Left renal cortex interstitium (tissue), 4 donors: ENCODE data around the gene ZNF484. TPM values are rescaled to one million over a fixed set of nuclear protein-coding genes. Genes with fewer than 3 reads are reported as not detected.
"Not testable (repeated sequence)": the region's sequence is repeated elsewhere in the genome, so short reads cannot be mapped to it uniquely, and the experiment has no call there.

ENCODE experiments used
- DNase-seq, 4 donors: peaks; one replicate each; pipeline ENCODE4 v3.0.0-alpha.2; 2013; ENCODE audit warnings: low read depth in 4 of 4, low spot score in 2 of 4, missing footprints in 1 of 4
- polyA plus RNA-seq, 4 donors: library from polyadenylated mRNA; unstranded; fragments of 120-200 nt; gene quantifications; one replicate each; pipeline ENCODE4 v1.2.1, GENCODE V29; 2013; ENCODE audit not compliant: insufficient read length in 4 of 4

Gene ZNF484
- 10 to 100 TPM in 3 of 4 donors, 1 to 10 TPM in 1; 8.0 to 10.5 (median 10.1) TPM for polyA plus RNA-seq

DNA sequence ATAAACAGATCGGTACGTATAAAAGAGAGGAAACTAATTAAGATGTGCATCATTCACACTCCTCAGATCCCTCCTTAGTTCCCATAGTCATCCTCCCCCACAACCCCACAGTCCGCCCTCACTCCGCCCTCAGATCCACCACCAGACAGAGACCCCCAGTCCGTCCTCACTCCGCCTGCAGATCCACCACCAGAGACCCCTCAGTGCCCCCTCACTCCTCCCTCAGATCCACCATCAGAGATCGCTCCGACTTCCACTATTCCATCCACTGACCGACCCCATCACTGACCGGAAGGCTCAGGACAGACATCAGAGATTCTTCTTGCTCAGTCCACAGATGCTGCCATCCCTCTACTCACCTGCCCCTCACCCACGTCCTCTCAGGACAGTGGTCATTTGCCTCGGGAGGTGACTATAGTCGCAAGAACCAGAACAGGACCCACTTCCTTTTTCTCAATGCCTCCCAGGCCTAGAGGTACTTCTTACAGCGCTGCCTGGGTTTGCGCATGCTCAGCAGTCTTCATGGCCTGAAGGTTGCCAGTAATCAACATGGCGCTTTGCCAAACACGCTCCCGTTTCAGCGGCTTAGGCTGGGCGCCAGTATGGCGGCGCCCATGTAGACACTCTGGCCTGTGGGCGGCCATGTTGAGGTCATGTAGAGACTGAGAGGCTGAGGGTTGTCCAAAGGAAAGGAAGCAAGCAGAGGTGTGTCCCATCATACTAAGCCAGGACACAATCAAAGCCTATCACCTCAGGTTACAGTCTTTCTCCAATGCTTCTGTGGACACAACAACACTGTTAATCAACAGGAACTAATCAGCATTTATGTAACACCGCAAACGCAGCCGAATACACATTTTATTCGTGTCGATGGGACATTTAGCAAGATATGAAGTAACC, at the start of gene ZNF484:
ZNF484 (minus strand) TSS at position 508 of the 900 bp plus-strand sequence. CDS start 3,009 bp downstream, outside the sequence.
- peak; percentile 93 to 97 (median 96) for DNase-seq

DNA sequence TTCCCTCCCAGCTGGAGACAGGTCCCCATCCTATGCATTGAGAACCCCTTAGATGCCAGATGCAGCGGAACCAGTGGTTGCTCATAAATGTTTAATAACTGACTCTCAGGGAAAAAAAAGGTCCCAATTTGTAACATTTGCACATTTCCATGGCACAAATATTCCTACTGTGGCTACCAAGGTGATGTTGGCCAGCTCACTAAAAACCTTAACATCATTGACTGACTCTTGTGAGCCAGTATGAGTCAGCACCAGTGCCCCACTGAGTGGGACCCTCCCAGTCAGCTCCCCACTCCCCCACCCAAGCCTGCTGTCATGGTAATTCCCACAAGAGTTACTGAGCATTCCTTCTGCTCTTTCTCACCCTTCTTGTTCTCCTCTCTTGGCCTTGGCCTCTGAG, 42.6 kb upstream of the ZNF484 start:
- DNase-seq = no peak

DNA sequence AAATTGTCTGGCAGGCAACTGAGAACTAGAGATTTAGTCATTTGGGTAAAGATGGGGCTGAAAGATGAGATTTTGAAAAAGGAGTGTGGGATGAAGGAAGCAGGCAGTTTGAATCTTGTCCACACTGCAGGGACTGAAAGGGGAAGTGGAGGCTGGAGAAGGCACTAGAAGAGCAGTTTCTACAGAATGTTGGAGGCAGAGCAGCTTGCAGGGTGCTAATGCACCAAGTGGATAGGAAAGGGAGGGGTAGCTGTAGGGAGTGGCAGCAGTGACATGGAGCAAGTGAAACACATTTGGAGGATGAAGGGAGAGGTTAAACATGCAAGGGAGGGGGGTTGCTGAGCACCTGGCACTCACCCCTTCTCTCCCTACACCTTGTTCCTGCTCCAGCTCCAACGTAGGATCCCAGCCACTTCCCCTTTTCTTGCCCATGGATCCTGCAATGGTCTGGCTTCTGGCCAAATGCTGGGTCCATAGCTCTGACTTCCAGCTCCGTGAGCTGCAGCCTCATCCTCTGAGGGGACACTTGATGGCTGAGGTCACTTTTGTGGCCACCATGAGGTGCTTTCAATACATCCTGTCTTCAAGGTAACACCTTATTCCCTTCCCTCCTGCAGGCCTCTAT, 39.5 kb upstream of the ZNF484 start:
- DNase-seq = no peak

DNA sequence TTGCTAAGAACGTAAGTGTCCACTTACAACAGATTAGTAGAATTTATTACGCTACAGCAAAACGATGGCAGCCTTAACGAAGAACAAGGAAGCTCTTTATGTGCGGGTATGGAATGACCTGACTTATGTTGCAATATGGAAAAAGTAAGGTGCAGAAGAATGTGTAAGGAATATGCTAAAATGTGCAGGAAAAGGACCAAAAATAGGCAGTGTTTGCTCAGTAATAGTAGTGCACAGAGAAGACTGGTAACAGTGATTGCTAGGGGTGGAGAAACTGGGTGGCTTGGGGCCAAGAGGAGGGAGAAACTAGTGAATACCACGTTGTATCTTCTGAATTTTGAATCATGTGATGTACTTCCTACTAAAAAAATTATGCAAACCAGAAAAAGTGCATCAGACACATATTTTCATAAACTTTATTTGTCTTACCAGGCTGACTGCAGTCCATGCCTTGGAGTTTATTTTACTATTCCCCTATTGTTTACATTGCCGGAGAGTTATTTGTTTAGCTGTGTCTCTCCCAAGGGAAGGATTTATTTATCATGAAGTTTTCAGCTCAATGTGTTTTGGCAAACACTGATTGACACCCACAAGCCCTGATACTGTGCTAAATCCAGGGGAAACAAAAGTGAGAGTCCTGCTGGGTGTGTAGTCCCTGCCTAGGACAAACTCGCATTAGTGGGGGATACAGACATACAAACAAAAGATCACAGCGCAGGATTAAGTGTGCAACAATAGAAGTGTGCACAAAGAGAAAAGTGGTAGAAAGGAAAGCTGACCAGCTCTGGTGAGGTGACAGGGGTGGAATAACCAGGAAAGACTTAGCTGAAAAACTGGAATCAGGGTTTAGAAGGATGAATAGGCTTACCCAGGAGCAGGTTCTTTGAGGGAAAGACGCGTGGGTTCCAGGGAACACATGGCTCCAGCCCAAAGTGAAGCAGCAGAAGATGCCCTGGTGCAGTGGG, 34.0 kb upstream of the ZNF484 start:
- DNase-seq = no peak

DNA sequence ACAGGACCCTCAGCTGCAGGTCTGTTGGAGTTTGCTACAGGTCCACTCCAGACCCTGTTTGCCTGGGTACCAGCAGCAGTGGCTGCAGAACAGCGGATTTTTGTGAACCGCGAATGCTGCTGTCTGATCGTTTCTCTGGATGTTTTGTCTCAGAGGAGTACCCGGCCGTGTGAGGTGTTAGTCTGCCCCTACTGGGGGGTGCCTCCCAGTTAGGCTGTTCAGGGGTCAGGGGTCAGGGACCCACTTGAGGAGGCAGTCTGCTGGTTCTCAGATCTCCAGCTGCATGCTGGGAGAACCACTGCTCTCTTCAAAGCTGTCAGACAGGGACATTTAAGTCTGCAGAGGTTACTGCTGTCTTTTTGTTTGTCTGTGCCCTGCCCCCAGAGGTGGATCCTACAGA, 27.3 kb upstream of the ZNF484 start:
- DNase-seq = not testable (repeated sequence)

DNA sequence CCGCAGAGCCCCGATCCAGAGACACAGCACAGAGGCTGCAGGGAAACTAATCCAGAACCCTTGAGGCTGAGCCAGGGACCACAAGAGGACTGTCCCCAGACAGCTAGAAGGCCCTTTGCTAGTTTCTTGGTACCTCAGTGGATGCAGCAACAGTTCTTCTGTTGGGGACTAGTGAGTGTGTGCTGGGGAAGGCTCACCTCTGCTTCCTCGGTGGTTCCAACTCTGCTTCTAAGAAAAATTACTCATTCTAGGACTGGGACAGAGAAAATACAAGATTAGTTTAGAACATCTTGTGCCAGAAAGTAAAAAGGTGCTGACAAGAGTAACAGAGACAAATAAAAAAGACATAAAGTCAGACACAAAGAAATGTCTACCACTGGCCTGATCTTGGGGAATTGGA, 19.5 kb upstream of the ZNF484 start:
- DNase-seq = no peak

DNA sequence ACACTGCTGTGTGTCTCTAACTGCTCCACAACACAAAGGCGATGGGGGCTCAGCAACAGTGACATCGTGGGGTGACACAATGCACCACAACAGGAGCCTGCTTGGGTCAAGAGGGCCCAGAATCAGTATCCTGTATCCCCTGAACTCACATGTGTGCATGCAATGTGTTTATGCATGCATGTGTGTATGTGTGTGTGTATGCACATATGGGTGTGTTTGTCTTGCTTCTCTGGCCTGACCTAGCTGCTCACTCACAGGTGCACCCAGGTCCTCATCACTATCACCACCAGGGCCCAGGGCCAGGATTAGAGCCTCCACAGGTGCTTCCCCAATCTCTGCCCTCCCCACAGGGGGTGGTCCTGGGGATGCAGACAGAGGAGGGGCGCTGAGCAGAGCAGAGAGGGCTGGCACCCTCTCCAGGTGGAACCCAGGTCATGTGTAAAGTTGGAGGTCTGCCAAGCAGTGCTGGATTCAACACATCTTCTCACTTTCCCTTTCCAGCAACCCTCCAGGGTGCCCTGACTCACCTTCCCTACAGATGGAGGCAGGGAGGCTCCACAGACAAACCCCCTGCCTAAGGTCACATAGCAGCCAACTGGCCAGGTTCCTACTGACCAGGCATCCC, 18.1 kb upstream of the ZNF484 start:
- DNase-seq = no peak

DNA sequence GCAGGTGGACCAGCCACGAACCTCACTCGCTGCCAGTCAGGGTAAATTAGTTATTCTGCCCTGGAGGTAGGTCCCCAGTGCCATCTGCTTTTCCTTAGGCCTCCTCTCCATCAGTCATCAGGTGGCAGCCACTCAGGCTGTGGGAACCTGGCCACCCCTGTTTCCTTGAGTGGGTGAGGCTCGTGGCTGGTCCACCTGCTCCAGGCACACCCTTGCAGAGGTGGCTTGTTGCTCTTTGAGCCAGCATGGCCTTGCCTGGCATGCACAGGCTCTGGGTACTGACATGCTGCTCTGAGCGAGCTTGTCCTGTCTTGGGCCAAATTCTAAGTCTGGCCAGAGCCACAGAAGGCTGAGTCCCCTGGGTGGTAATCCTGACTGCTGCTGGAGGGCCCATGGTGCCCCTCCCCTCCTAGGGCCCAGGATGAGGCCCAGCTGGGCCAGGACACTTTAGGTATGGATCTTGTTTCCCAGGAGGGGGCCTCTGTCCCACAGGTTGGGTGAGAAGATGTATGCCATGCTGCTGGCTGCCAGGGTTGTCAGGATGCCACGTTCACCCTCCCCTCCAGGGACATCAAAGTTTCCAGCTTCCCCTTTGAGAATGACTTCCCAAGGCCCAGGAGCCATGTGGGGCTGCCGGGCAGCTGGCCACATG, 17.0 kb upstream of the ZNF484 start:
- DNase-seq = no peak

DNA sequence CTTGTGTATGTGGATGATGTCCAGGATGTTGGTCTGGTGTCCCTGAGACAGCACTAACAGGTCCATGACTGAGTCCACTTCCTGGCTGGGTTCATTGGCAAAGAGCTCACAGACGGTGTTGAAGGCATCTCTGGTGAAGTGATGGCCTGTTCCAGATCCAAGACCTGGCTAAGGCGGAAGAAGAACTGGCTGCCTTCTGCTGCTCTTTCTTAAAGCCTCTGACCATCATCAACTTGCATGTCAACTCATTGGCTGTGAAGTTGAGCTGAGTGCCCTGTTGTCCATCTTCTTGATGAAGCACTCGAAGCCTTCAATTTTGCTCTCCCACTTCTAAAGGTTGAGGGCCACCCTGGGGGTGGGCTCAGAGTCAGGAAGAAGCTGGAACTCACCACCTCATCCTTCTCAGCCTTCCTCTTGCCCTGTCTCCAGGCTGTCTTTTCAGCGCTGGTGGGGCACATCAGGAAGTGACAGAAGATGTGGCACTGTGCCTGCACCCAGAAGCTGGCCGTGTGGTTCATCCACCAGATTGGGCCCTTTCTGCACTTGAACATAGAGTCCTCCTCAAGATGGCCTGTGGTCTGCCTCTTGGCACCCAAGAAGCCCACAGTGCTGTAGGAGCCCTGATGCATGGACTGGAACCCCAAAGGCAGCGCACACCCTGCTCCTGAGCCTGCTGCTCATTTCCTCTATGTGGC, 16.2 kb upstream of the ZNF484 start:
- DNase-seq = not testable (repeated sequence)

DNA sequence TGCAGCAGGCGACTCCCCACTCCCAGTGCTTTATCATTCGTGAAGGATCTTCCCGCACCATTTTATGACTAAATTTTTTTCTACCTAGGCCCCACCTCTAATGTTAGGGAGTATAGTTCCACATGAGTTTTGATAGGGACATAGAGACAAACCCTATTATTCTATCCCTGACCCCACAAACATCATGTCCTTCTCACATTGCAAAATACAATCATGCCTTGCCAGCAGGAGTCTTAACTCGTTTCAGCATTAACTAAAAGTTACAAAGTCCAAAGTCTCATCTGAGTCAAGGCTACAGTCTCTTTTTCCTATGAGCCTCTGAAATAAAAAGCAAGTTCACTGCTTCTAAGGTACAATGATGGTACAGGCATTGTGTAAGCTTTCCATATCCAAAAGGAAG, 14.4 kb upstream of the ZNF484 start:
- DNase-seq = not testable (repeated sequence)

DNA sequence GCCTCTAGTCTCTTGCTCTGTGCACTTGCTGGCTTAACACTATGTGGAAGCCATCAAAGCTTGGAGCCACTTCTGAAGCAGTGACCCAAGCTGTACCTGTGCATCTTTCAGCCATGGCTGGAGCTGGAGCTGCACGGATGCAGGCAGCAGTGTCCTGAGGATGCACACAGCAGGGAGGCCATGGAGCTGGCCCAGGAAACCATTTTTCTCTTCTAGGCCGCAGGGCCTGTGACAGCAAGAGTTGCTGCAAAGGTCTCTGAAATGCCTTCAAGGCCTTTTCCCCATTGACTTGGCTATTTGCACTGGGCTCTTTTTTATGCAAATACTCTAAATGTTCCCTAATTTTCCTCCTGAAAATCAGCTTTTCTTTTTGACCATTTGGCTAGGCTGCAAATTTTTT, 12.9 kb upstream of the ZNF484 start:
- DNase-seq = no peak

DNA sequence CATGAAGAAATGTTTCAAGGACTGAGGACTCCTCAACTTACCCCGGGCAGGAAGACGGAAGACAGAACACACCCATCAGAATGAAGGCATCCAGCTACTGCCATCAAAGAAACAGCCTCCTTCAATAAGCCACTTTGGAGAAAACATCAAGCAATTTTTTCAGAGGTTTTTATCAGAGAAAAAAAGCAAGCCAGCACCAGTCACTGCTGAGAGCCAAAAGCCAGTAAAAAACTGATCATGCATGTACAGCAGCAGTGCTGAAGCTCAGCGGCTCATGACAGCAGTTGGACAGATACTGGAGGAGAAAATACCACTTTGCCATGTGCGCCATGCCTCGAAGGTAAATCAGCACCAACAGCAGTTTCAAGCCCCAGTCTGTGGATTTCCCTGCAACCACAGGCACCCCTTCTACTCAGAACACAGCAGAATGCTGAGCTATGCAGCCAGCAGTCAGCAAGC, 10.1 kb upstream of the ZNF484 start:
- DNase-seq = peak in 1 of 4 donors; percentile 17

DNA sequence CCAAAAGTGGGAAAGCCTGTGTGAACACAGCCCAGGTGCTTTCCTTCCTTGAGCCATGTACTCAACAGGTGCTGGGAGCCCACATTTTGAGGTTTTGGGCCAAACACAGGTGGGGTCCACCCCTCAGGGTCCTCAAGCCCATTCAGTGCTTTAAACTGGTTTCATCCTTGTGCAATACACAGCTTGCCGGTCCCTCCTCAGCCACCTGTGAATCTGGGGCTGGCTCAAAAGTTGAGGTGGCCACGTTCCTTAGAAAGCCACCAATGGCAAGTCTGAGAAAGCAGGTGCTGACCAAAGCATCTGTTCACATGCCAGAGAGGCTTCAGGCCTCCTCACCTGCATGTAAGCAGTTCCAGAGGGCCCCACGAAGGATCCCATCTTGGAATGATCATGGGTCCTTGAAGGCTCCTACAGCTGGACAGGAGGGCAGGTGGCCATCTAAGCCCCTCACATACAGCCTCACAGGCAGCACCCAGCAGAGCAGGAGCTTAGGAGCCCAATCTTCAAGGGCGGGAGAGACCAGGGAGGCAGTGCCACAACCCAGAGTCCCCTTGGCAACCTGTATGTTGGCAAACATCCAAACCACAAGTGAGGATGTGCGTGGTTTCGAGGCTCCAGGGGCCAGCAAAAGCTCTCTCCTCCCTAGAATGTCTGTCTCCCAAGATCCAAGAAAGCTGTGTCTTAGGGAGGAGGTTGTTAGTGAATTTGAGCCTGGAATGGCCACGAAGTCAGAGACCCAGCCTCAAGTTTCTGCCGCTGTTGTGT, 9.2 kb upstream of the ZNF484 start:
- DNase-seq = not testable (repeated sequence)

DNA sequence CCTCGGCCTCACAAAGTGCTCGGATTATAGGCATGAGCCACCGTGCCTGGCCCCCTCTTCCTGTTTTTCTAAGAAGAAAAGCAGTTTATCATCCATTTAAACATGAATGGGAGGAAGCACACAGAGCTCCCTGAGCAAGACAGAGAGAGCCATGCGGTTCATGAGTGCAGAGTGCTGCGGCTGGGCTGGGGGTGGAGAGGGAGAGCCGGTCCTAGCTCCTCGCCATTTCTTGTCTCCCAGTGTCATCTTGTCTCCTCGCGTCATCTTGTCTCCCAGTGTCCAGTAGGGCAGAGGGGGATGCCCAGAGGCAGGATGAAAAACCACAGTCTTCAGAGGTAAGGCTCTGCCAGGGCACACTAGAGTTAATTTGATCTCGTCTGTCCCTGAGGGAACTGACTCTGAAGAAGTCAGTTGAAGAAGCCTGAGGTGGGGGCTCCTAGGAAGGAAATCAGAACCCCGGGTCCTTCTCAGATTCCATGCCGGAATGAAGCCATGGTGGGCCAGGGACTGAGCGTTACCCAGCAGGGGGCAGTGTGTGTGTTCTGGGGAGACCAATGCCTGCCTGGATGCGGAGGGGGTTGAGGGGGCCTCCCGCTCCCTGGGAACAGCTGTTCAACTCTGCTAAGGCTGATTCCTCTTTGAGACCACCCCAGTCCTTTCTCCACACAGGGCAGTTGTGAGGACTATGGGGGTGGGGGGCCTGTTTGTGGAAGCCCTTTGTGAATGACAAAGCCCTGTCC, 6.0 kb upstream of the ZNF484 start:
- not testable (repeated sequence) for DNase-seq

DNA sequence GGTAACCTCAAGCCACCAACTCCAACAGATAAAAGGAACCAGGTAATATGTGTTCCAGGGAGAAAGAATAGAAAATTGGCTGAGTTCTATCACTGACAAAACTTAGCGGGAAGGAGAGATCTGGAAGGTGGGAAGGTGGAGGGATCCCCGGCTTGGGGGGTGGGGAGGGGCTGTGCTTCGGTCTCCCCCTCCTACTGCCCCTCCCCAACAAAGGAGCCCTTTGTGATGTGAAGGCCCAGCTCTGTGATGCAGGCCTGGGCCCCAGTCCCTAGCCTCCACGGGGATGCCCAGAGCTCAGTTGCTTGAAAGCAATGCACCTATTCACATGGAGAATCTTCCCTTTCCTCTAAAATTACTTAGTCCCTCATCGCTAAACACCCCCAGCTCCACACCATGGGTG, 4.4 kb upstream of the ZNF484 start:
- DNase-seq = no peak

DNA sequence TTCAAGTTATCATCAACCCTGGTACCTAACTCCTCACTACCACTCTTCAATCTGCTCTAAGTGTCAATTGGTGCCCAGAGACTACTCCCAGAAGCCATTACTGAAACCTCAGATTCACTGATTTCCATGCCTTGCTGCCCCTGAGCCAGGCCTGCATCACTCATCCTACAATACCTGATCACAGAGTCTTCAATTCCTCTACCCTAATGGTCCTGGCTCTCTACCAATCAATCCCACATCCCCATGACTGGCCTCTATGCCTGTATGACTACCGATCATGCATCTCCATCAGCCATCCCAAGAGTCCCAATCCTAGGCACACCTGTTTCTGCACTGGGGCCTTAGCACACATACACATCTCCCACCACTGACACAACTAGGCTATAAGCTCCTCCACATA, 2.5 kb downstream of the ZNF484 start:
- DNase-seq = no peak

DNA sequence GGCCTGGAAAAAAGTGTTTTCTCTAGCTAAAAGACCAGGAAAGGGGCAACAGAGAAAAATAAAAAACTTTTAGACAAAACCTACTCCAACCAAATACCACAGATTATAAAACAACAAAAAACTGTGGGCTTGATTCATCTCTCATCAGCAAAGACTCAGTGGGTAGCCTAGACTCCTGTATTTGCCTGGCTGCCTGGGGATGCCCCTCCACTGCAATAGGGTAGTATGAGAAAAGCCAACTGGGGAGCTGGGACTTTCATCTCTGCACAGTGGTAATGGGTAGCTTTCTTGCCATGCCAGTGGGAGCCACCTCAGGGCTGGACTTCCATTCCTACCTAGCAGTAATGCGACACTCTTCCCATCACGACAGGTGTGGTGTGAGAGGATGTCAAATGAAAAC, 7.5 kb downstream of the ZNF484 start:
- DNase-seq = no peak

DNA sequence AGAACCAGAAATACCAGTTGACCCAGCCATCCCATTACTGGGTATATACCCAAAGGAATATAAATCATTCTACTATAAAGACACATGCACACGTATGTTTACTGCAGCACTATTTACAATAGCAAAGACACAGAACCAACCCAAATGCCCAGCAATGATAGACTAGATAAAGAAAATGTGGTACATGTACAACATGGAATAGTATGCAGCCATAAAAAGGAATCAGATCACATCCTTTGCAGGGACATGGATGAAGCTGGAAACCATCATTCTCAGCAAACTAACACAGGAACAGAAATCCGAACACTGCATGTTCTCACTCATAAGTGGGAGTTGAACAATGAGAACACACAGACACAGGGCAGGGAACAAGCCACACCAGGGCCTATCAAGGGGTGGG, 11.2 kb downstream of the ZNF484 start:
- DNase-seq = not testable (repeated sequence)
